Ishikawa (cell line): Measurements from ENCODE around the gene NRBF2.

Experiments
- CEBPB ChIP-seq: IDR thresholded peaks from 2 replicates; pipeline ENCODE4 v1.6.1; 2012
- CREB1 ChIP-seq: IDR thresholded peaks from 2 replicates; pipeline ENCODE4 v1.6.1; 2012; ENCODE audit warnings: low read depth
- EGR1 ChIP-seq: IDR thresholded peaks from 2 replicates; pipeline ENCODE4 v1.6.1; 2012
- EP300 ChIP-seq: IDR thresholded peaks from 2 replicates; pipeline ENCODE4 v1.6.1; 2012; ENCODE audit warnings: borderline replicate concordance
- FOXM1 ChIP-seq: IDR thresholded peaks from 2 replicates; pipeline ENCODE4 v1.6.1; 2012; ENCODE audit warnings: low read depth, borderline replicate concordance
- NFIC ChIP-seq: IDR thresholded peaks from 2 replicates; pipeline ENCODE4 v1.6.1; 2012
- RAD21 ChIP-seq: IDR thresholded peaks from 2 replicates; pipeline ENCODE4 v1.6.1; 2012; ENCODE audit warnings: low read depth
- TAF1 ChIP-seq: IDR thresholded peaks from 2 replicates; pipeline ENCODE4 v1.6.1; 2012; ENCODE audit warnings: low read depth, mild to moderate bottlenecking
- TCF12 ChIP-seq: IDR thresholded peaks from 2 replicates; pipeline ENCODE4 v1.6.1; 2012; ENCODE audit warnings: low read depth
- TEAD4 ChIP-seq: IDR thresholded peaks from 2 replicates; pipeline ENCODE4 v1.6.1; 2012
- YY1 ChIP-seq: IDR thresholded peaks from 2 replicates; pipeline ENCODE4 v1.6.1; 2012; ENCODE audit warnings: low read depth
- ZBTB7A ChIP-seq: IDR thresholded peaks from 2 replicates; pipeline ENCODE4 v1.6.1; 2012; ENCODE audit warnings: low read depth
- TF ChIP-seq, protein P1 (sequence below): IDR thresholded peaks from 2 replicates; pipeline ENCODE4 v1.6.1; 2012
- TF ChIP-seq, protein P2 (sequence below): IDR thresholded peaks from 2 replicates; pipeline ENCODE4 v1.6.1; 2012; ENCODE audit warnings: low read depth, mild to moderate bottlenecking
- TF ChIP-seq, protein P3 (sequence below): IDR thresholded peaks from 2 replicates; pipeline ENCODE4 v1.6.1; 2012

The NRBF2 gene

DNA sequence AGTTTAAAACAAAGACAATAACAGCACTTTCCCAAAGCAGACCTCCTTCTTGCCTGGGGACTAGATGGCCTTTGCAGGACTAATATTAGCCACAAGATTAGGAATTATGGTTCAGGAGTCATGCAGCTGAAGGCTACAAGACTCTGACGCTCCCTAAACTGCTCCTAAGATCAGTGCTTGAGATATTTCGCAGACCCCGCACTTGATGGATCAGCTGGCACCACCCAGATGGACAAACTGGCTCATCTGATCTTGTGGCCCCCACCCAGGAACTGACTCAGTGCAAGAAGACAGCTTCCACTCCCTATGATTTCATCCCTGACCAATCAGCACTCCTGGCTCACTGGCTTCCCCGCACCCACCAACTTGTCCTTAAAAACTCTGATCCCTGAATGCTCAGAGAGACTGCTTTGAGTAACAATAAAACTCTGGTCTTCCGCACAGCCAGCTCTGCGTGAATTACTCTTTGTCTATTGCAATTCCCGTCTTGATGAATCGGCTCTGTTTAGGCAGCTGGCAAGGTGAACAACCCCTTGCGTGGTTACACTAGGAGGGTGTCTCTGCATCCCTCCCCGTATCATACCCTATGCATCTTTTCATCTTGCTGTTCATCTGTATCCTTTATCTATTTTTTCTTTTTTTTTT lies 26.9 kb upstream of the NRBF2 start:
- TF ChIP-seq EGR1: no peak
- TF ChIP-seq TAF1: no peak
- no peak for TF ChIP-seq ZBTB7A
- TF ChIP-seq, protein P1, sequence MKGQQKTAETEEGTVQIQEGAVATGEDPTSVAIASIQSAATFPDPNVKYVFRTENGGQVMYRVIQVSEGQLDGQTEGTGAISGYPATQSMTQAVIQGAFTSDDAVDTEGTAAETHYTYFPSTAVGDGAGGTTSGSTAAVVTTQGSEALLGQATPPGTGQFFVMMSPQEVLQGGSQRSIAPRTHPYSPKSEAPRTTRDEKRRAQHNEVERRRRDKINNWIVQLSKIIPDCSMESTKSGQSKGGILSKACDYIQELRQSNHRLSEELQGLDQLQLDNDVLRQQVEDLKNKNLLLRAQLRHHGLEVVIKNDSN: no peak
- no peak for TF ChIP-seq CREB1
- TF ChIP-seq, protein P2, sequence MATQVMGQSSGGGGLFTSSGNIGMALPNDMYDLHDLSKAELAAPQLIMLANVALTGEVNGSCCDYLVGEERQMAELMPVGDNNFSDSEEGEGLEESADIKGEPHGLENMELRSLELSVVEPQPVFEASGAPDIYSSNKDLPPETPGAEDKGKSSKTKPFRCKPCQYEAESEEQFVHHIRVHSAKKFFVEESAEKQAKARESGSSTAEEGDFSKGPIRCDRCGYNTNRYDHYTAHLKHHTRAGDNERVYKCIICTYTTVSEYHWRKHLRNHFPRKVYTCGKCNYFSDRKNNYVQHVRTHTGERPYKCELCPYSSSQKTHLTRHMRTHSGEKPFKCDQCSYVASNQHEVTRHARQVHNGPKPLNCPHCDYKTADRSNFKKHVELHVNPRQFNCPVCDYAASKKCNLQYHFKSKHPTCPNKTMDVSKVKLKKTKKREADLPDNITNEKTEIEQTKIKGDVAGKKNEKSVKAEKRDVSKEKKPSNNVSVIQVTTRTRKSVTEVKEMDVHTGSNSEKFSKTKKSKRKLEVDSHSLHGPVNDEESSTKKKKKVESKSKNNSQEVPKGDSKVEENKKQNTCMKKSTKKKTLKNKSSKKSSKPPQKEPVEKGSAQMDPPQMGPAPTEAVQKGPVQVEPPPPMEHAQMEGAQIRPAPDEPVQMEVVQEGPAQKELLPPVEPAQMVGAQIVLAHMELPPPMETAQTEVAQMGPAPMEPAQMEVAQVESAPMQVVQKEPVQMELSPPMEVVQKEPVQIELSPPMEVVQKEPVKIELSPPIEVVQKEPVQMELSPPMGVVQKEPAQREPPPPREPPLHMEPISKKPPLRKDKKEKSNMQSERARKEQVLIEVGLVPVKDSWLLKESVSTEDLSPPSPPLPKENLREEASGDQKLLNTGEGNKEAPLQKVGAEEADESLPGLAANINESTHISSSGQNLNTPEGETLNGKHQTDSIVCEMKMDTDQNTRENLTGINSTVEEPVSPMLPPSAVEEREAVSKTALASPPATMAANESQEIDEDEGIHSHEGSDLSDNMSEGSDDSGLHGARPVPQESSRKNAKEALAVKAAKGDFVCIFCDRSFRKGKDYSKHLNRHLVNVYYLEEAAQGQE: no peak
- TF ChIP-seq EP300: no peak
- TF ChIP-seq, protein P3, sequence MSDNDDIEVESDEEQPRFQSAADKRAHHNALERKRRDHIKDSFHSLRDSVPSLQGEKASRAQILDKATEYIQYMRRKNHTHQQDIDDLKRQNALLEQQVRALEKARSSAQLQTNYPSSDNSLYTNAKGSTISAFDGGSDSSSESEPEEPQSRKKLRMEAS: no peak
- no peak for TF ChIP-seq YY1
- TF ChIP-seq FOXM1: no peak
- no peak for TF ChIP-seq TEAD4
- no peak for TF ChIP-seq TCF12

DNA sequence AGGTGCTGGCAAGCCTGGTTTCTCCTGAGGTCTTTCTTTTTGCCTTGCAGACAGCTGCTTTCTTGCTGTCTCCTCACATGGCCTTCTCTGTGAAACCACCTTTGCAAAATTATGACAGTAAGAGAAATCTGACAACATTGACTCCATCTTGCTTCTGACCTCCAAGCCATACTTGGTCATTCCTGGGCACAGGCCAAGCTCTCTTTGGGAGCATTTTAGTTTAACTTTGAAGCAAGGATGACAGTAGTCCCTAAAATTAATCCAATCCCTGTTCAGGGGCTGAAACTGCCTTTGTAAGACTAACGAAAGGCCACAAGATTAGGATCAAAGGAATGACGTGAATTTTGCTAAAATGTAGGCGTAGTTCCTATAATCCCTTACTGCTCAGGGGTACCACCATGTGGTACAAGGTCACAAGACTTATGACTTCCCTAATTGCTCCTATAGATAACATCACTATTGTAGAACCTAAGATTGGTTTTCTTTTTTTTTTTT lies 25.1 kb upstream of the NRBF2 start:
- TF ChIP-seq, protein P3: no peak
- TF ChIP-seq, protein P1: no peak
- TF ChIP-seq FOXM1: no peak
- TF ChIP-seq EGR1: no peak
- TF ChIP-seq TEAD4: no peak
- no peak for TF ChIP-seq ZBTB7A
- no peak for TF ChIP-seq NFIC
- TF ChIP-seq, protein P2: no peak
- TF ChIP-seq CREB1: no peak
- no peak for TF ChIP-seq YY1
- TF ChIP-seq EP300: no peak
- no peak for TF ChIP-seq TCF12
- no peak for TF ChIP-seq TAF1
- no peak for TF ChIP-seq RAD21
- TF ChIP-seq CEBPB: no peak

DNA sequence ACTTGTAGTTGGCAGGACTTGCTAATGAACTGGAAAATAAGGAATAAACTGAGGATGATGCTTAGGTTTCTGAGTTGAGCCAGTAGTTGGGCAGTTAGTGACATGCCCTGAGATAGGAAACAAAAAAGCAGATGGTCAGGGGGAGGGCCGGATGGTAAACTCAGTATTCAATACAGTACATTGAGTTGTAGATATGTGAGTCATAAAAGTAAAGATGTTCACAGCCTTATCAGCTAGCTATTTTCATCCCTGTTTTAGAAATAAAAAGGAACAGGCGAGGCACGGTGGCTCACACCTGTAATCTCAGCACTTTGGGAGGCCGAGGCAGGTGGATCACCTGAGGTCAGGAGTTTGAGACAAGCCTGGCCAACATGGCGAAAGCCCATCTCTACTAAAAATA lies 22.2 kb upstream of the NRBF2 start:
- no peak for TF ChIP-seq NFIC
- TF ChIP-seq TEAD4: no peak
- TF ChIP-seq EP300: no peak
- TF ChIP-seq, protein P2: no peak
- TF ChIP-seq, protein P1: no peak
- TF ChIP-seq CEBPB: no peak
- TF ChIP-seq, protein P3: no peak
- no peak for TF ChIP-seq EGR1
